ENCODE data around the gene OXGR1.

- no peak for TF ChIP-seq CTCF (IDR thresholded peaks at IDR 0.05)
- TF ChIP-seq POLR2A (IDR thresholded peaks at IDR 0.05): no peak
- TF ChIP-seq POLR2AphosphoS5 (IDR thresholded peaks at IDR 0.05): no peak
Measured at GRCh38 chr13:97015661-97016350, 21.5 kb upstream of the OXGR1 start.
